ENCODE data around the gene MAP7D3. TPM values are rescaled to one million over a fixed set of nuclear protein-coding genes. Genes with fewer than 3 reads are reported as not detected.
"Not testable (repeated sequence)": the region's sequence is repeated elsewhere in the genome, so short reads cannot be mapped to it uniquely, and the experiment has no call there.

The MAP7D3 gene, protein sequence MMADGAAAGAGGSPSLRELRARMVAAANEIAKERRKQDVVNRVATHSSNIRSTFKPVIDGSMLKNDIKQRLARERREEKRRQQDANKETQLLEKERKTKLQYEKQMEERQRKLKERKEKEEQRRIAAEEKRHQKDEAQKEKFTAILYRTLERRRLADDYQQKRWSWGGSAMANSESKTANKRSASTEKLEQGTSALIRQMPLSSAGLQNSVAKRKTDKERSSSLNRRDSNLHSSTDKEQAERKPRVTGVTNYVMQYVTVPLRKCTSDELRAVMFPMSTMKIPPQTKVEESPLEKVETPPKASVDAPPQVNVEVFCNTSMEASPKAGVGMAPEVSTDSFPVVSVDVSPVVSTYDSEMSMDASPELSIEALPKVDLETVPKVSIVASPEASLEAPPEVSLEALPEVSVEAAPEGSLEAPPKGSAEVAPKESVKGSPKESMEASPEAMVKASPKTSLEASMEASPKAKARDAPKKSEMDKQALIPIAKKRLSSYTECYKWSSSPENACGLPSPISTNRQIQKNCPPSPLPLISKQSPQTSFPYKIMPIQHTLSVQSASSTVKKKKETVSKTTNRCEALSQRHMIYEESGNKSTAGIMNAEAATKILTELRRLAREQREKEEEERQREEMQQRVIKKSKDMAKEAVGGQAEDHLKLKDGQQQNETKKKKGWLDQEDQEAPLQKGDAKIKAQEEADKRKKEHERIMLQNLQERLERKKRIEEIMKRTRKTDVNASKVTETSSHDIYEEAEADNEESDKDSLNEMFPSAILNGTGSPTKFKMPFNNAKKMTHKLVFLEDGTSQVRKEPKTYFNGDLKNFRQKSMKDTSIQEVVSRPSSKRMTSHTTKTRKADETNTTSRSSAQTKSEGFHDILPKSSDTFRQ
- 1 to 10 TPM in 2 of 3 donors, under 1 TPM in 1; 0.12 to 4.2 (median 2.7) TPM for polyA plus RNA-seq

DNA sequence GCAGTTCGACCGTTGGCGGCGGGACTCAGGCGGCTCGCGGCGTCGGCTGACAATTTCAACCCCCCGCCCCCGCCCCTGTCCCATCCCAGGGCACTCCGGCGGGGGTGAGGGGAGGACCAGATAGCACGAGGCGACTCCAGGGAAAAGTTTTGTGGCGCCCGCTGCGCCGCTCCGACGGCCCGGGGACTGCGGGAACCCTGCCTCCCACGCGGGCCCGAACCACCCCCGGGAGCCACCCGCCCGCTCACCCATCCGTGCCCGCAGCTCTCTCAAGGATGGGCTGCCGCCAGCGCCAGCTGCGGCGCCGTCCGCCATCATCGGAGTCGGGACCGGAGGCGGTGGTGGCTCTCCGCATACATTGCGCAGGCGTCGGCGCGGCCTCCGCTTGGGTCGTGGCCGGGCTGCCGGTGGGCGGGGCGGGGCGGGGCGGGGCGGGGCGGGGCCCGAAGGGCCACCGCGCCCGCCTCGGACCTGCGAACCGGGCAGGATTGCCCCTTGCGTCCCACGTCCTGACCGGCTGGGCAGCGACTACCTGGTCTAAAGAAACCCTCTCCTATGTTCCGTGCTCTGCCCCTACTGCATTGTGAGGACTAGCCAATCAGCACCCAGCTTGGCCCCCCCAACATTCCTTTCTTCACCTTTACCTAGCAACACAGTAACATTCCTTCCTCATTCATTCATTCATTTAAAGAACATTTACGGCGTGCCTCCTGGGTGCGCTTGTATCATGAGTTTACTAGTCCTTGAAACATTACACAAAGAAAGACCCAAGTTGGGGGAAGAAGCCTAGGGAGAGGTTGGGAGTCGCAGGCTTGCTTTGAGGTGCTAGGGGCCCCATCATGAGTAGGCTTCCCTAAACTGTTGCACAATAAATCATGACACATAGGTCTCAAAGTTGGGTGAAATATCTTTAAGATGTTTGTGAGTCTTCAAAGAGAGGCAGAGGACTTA, at the start of gene MAP7D3:
MAP7D3 (minus strand) TSS at position 360 of the 951 bp plus-strand sequence; CDS start at position 318, 42 bp downstream.
- peak within 1 kb of the TSS; percentile 88 to 98 (median 93) for H3K4me3 Mint-ChIP-seq
- H3K27me3 Mint-ChIP-seq (ENCODE audit: low read depth in 3 of 3), result peaks cover 0 to 4% (median 2%) of the 10 kb centered on the region in 3 donors
- no peaks in the 10 kb centered on the region for H3K36me3 Mint-ChIP-seq
- peak within 1 kb of the TSS in 5 of 6 donors; percentile 49 to 91 (median 83) for H3K27ac Mint-ChIP-seq
- H3K4me1 Mint-ChIP-seq, result peaks cover 0 to 2% of the 10 kb centered on the region in 2 donors
- no peaks in the 10 kb centered on the region for H3K9me3 Mint-ChIP-seq
- DNase-seq, result peak; percentile 61 to 70 (median 66)

DNA sequence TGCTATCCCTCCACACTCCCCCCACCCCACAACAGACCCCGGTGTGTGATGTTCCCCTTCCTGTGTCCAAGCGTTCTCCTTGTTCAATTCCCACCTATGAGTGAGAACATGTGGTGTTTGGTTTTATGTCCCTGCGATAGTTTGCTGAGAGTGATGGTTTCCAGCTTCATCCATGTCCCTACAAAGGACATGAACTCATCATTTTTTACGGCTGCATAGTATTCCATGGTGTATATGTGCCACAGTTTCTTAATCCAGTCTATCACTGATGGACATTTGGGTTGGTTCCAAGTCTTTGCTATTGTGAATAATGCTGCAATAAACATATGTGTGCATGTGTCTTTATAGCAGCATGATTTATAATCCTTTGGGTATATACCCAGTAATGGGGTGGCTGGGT, 49.5 kb upstream of the MAP7D3 start, which contains the start of gene ADGRG4:
ADGRG4 (plus strand) TSS at position 243 of the 400 bp plus-strand sequence. CDS start 7,815 bp downstream, outside the sequence.
- not testable (repeated sequence) for H3K27me3 Mint-ChIP-seq (ENCODE audit: low read depth in 3 of 3); H3K27ac Mint-ChIP-seq; H3K4me1 Mint-ChIP-seq; H3K4me3 Mint-ChIP-seq; H3K36me3 Mint-ChIP-seq; DNase-seq; H3K9me3 Mint-ChIP-seq

DNA sequence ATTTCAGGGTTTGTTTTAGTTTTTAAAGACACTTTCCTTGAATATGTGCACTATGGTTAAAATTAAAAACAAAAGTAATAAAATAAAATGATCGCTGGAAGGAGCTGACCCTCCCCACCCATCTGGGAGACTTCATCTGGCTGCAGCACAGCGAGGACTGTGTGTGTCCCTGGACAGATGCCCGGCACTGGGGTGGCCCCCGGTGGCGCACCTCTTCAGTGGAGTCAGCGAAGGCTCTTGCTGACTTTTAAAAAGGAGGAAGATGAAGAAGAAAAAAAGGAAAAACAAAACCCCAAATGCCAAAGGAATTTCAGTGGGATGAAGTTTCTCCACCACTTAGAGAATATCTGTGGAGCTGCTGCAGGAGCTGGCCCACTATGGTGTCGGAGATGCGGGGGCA, 44.2 kb upstream of the MAP7D3 start:
- no peak for DNase-seq
- Mint-ChIP-seq H3K4me3 (no peak overlapping the region), H3K9me3 (peaks cover 0 to 1% (median 0%) of the 10 kb centered on the region in 6 donors), H3K27me3 (ENCODE audit: low read depth in 3 of 3) (peaks cover 0 to 6% (median 3%) of the 10 kb centered on the region in 3 donors), H3K27ac (no peak overlapping the region), H3K4me1 (no peaks in the 10 kb centered on the region), H3K36me3 (no peaks in the 10 kb centered on the region)

DNA sequence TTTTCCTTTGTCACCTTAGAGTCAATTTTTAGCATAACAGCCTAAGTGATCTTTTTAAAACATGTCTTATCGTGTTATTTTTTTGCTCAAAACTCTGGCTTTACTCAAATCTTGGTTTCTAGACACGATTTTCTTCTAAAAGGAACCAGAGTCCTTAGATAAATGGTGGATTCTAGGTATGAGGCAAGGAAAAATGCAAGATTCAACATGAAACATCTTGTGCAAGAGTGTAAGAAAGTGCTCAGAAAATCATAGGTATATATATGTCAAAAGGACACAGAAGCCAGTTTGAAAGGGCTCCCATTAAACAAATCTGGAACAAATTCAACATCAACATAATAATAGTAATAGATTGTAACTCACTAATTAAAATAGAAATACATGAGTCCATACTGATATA, 41.5 kb upstream of the MAP7D3 start:
- Mint-ChIP-seq H3K27ac (no peak overlapping the region), H3K36me3 (no peaks in the 10 kb centered on the region), H3K9me3 (peaks cover 0 to 1% (median 0%) of the 10 kb centered on the region in 6 donors)

DNA sequence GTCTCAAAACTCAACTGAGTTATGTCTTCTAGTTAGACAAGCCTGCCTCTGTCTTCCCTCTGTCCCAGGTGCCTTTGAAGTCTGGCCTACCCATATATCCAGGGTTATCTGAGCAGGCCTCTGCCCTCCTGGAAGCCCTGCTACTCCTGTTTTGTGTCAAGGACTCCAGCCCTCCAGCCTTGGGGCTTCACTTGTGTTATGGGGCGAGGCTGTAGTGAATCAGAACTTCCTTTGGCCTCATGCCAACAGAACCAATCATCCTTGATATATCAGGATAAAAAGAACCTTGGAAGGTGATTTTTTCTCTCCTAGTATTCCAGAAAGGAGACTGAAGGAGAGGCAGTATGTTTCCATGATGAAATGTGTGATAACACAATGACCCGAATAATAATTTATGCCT, 40.6 kb upstream of the MAP7D3 start:
- Mint-ChIP-seq H3K27me3 (ENCODE audit: low read depth in 3 of 3) (peaks cover 0 to 8% (median 7%) of the 10 kb centered on the region in 3 donors), H3K4me3 (no peak overlapping the region), H3K4me1 (no peaks in the 10 kb centered on the region), H3K9me3 (peaks cover 0 to 1% (median 0%) of the 10 kb centered on the region in 6 donors), H3K36me3 (no peaks in the 10 kb centered on the region), H3K27ac (no peak overlapping the region)
- no peak for DNase-seq

More for the DNA sequence above, 41.5 kb upstream of the MAP7D3 start:
- peaks cover 0 to 8% (median 7%) of the 10 kb centered on the region in 3 donors for H3K27me3 Mint-ChIP-seq (ENCODE audit: low read depth in 3 of 3)
- no peak for DNase-seq
- no peaks in the 10 kb centered on the region for H3K4me1 Mint-ChIP-seq
- no peak overlapping the region for H3K4me3 Mint-ChIP-seq

DNA sequence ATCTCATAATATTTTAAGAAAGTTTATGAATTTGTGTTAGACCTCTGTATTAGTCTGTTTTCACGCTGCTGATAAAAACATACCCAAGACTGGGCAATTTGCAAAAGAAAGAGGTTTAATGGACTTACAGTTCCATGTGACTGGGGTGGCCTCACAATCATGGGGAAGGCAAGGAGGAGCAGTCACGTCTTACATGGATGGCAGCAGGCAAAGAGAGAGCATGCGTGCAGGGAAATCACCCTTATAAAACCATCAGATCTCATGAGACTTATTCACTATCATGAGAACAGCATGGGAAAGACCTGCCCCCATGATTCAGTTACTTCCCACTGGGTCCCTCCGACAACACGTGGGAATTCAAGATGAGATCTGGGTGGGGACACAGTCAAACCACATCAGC, 35.2 kb upstream of the MAP7D3 start:
- not testable (repeated sequence) for H3K4me3 Mint-ChIP-seq; H3K36me3 Mint-ChIP-seq; DNase-seq; H3K27me3 Mint-ChIP-seq (ENCODE audit: low read depth in 3 of 3); H3K27ac Mint-ChIP-seq; H3K9me3 Mint-ChIP-seq; H3K4me1 Mint-ChIP-seq

DNA sequence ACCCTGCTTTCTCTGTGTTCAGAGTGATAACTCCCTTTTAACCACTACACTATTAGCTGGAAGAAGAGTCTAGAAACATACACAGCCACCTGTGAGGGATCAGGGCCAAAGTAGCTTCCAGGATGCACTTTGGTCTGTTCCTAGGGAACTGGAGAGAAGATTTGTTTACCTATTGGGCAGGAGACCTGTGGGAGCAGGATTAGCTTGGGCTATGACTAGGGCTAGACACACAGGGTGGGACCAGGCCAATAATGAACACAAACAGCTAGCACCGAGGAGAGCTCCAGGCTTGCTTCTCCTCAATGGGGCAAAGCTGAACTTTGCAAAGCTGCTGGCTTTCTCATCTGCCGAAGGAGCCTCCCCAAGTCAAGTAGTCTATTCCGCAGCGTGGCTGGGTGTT, 24.4 kb upstream of the MAP7D3 start:
- Mint-ChIP-seq H3K9me3 (no peaks in the 10 kb centered on the region), H3K27ac (no peak overlapping the region), H3K27me3 (ENCODE audit: low read depth in 3 of 3) (peaks cover 3 to 9% (median 4%) of the 10 kb centered on the region in 3 donors), H3K4me1 (no peaks in the 10 kb centered on the region), H3K4me3 (no peak overlapping the region), H3K36me3 (no peaks in the 10 kb centered on the region)
- DNase-seq, result no peak

DNA sequence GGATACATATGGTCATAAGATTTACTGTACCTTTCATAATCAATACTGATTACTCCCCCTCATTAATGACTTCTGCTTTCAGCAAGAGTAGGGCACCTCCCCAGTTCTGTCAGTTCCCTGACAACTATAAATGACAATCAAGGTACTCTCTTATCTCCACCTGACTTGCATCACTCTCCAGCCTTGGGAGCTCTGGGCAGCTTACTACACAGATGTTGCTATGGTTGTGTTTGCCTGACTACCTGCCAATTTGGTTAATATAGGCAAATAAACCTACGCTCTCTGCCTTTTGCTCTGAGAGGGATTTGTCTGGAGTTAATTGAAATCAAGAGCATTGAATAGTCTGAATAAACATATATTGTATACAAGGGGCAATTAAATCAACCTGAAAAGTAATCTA, 22.8 kb upstream of the MAP7D3 start:
- Mint-ChIP-seq H3K27ac (no peak overlapping the region), H3K9me3 (no peaks in the 10 kb centered on the region), H3K4me1 (no peaks in the 10 kb centered on the region), H3K27me3 (ENCODE audit: low read depth in 3 of 3) (peaks cover 0 to 9% (median 4%) of the 10 kb centered on the region in 3 donors), H3K4me3 (no peak overlapping the region), H3K36me3 (no peaks in the 10 kb centered on the region)
- DNase-seq, result no peak

DNA sequence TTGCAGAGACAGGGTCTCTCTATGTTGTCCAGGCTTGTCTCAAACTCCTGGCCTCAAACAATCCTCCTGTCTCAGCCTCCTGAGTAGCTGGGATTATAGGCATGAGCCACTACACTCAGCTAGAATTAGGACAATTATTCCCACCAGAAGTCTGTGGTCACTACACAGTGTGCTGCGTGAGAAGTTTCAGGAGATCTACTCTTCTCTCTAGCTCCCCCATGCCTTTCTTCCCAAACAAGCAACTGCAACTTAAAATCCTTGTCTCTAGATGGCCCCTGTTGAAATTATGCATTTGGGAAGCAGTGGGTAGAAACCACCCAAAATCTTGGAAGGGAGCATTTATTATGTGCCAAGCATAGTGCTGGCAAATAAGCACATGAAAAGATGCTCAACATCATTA, 21.1 kb upstream of the MAP7D3 start:
- H3K27me3 Mint-ChIP-seq (ENCODE audit: low read depth in 3 of 3), result peaks cover 0 to 7% (median 2%) of the 10 kb centered on the region in 3 donors
- no peak for DNase-seq
- no peaks in the 10 kb centered on the region for H3K36me3 Mint-ChIP-seq
- no peak overlapping the region for H3K4me3 Mint-ChIP-seq
- no peaks in the 10 kb centered on the region for H3K4me1 Mint-ChIP-seq
- H3K9me3 Mint-ChIP-seq, result no peaks in the 10 kb centered on the region
- H3K27ac Mint-ChIP-seq, result no peak overlapping the region

DNA sequence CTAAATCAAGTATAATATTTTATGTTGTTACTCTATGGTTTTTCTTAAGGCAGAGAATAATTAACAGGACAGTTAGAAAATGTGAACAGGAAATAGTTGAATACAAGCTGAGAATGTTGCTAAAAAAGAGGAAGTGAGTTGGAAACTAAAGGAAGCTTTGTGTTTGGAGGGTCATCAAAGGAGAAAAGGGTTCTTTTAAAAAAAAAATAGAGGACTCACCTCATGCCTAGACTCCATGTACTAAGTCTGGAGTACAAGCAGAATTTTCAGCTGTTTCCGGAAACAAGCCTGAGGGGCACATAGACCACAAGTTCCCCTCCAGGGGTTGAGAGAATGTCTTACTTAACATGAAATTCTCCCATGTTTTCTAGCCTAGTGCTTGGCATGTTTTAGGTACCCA, 20.1 kb upstream of the MAP7D3 start:
- Mint-ChIP-seq H3K27me3 (ENCODE audit: low read depth in 3 of 3) (peaks cover 0 to 7% (median 2%) of the 10 kb centered on the region in 3 donors), H3K36me3 (no peaks in the 10 kb centered on the region), H3K4me3 (no peak overlapping the region), H3K9me3 (no peaks in the 10 kb centered on the region), H3K4me1 (no peaks in the 10 kb centered on the region), H3K27ac (peak overlapping the region in 1 of 6 donors; percentile 60)
- no peak for DNase-seq

DNA sequence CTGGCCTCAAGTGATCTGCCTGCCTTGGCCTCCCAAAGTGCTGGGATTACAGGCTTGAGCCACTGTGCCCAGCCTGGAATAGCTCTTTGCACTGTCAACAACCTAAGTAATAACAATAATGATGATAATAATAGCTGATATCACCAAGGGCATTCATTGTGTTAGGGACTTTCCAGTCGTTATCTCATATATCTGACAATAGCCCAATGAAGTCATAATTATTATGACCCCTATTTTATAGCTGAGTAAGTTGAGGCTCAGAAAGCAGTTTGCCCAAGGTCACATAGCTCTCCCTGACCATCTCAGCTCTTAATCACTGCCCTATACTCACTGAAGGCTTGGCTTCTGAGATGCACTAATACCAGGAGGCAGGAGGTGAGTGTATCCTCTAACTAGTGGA, 18.7 kb upstream of the MAP7D3 start:
- Mint-ChIP-seq H3K27me3 (ENCODE audit: low read depth in 3 of 3) (peaks cover 0 to 9% (median 2%) of the 10 kb centered on the region in 3 donors), H3K4me3 (no peak overlapping the region), H3K4me1 (no peaks in the 10 kb centered on the region), H3K9me3 (no peaks in the 10 kb centered on the region), H3K36me3 (no peaks in the 10 kb centered on the region), H3K27ac (no peak overlapping the region)
- no peak for DNase-seq

DNA sequence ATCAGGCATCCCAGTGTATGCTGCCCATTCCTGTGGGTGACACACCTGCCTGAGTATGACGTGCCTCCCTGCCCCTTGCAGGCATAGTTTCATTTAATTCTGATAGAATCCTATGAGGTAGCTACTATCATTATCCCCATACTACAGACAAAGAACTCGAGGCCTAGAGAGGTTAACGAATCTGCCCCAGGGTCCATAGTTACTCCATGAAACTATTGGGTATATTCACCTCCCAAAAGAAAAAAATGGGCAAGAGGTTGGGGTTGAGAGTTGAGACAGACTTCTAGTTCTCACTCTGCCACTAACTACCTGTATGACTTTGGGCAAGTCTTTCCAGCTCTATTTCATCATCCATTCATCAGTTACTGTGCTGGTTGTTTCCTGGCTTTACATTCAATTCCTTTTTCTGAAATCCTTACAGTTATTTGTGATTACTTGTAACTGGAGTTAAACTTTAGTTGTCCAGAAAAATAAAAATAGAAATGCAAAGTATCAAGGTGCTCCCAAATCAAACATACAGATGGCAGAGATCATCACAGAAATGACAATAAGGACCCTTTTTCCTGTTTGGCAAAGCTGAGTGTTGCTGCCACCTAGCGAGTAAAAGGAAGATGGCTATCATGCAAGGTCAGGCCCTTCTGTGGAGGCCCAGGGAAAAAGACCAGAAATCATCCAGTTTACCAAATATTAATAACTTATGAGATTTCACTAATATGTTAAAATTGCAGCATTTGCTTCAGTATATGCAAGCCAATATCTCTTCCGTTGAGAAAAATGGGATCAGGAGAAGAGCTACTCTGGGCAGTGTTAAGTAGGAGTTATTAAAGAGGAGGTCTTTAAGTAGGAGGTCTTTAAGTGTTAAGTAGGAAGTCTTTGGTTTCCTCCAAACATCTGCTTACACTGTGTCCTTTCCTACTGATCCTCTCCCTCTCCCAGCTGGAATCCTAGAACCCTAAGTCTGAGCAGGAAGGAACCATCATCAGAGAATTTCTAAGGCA, 17.1 kb upstream of the MAP7D3 start:
- DNase-seq, result peak; percentile 24 to 47 (median 36)
- H3K27me3 Mint-ChIP-seq (ENCODE audit: low read depth in 3 of 3), result peaks cover 0 to 6% (median 2%) of the 10 kb centered on the region in 3 donors
- H3K4me3 Mint-ChIP-seq, result no peak overlapping the region
- no peaks in the 10 kb centered on the region for H3K4me1 Mint-ChIP-seq
- H3K9me3 Mint-ChIP-seq, result no peaks in the 10 kb centered on the region
- no peaks in the 10 kb centered on the region for H3K36me3 Mint-ChIP-seq
- H3K27ac Mint-ChIP-seq, result no peak overlapping the region
